SK-N-SH (cell line): ENCODE measurements around the gene EVL. TPM values are rescaled to one million over a fixed set of nuclear protein-coding genes. Genes with fewer than 3 reads are reported as not detected.

Source experiments
- CTCF ChIA-PET: fragments of 300-600, 350-600 bp; formaldehyde crosslinking; extraction: SDS; loops from one replicate; lab custom pipeline; 2021; lab: Yijun Ruan, JAX
- POLR2A ChIA-PET: fragments of 350-600 bp; sonication (Branson Sonifier 250); formaldehyde crosslinking; extraction: SDS; loops from one replicate; lab custom pipeline; 2020; ENCODE audit warnings: antibody characterized with exemption, inconsistent platforms; lab: Yijun Ruan, JAX
- DNase-seq: peaks from one replicate; pipeline ENCODE4 v3.0.0; 2012
- H2AFZ ChIP-seq: fragments of 200-600 bp; sonication (generic); 2 replicates; pipeline ENCODE4 v1.8.1; 2016; ENCODE audit warnings: antibody characterized with exemption, mild to moderate bottlenecking, low read depth
- H3F3A ChIP-seq: fragments of 200-600 bp; sonication (generic); replicated peaks from 2 replicates; pipeline ENCODE3; 2016; ENCODE audit warnings: antibody characterized with exemption, mild to moderate bottlenecking; ENCODE audit not compliant: insufficient read depth
- H3K27ac ChIP-seq, 2 experiments: fragments of 200-500 bp in 1 of 2; fragments of 200-600 bp in 1 of 2; sonication (Bioruptor generic) in 1 of 2; sonication (generic), shearing (Covaris generic) in 1 of 2; 2 replicates each; pipeline versions ENCODE4 v1.5.1 to v1.6.1; 2014 to 2016; ENCODE audit warnings: low read depth in 2 of 2, inconsistent platforms in 1 of 2, low read length in 1 of 2, mild to moderate bottlenecking in 1 of 2, mixed read lengths in 1 of 2
- H3K27me3 ChIP-seq: fragments of 200-600 bp; sonication (generic), shearing (Covaris generic); 2 replicates; pipeline ENCODE4 v1.6.1; 2016; ENCODE audit warnings: mixed run types; ENCODE audit not compliant: insufficient read depth
- H3K36me3 ChIP-seq, 2 experiments: fragments of 200-500 bp in 1 of 2; fragments of 200-600 bp in 1 of 2; sonication (Bioruptor generic) in 1 of 2; sonication (generic) in 1 of 2; replicated peaks in 1 of 2; 2 replicates each; pipeline versions ENCODE3 to v1.5.1; 2014 to 2016; ENCODE audit warnings: low read length in 1 of 2, mild to moderate bottlenecking in 1 of 2; ENCODE audit not compliant: insufficient read depth in 2 of 2, control insufficient read depth in 1 of 2
- H3K4me1 ChIP-seq, 2 experiments: fragments of 200-500 bp in 1 of 2; fragments of 200-600 bp in 1 of 2; sonication (Bioruptor generic) in 1 of 2; sonication (generic), shearing (Covaris generic) in 1 of 2; 2 replicates each; pipeline versions ENCODE4 v1.5.1 to v1.6.1; 2014 to 2016; ENCODE audit warnings: low read depth in 1 of 2, low read length in 1 of 2, mixed run types in 1 of 2; ENCODE audit not compliant: insufficient read depth in 2 of 2, control insufficient read depth in 1 of 2
- H3K4me2 ChIP-seq: fragments of 200-600 bp; sonication (generic), shearing (Covaris generic); 2 replicates; pipeline ENCODE4 v1.6.1; 2017; ENCODE audit warnings: mixed run types
- H3K4me3 ChIP-seq, 2 experiments: fragments of 200-500 bp in 1 of 2; fragments of 200-600 bp in 1 of 2; sonication (Bioruptor generic) in 1 of 2; sonication (generic), shearing (Covaris generic) in 1 of 2; 2 replicates each; pipeline versions ENCODE4 v1.5.1 to v1.8.1; 2014 to 2016; ENCODE audit warnings: low read depth in 2 of 2, inconsistent platforms in 1 of 2, low read length in 1 of 2, mild to moderate bottlenecking in 1 of 2, mixed read lengths in 1 of 2, moderate library complexity in 1 of 2
- H3K79me2 ChIP-seq: fragments of 200-600 bp; sonication (generic); 2 replicates; pipeline ENCODE4 v1.8.1; 2017; ENCODE audit warnings: mild to moderate bottlenecking; ENCODE audit not compliant: insufficient read depth
- H3K9ac ChIP-seq: fragments of 200-600 bp; sonication (generic); 2 replicates; pipeline ENCODE4 v1.6.1; 2017; ENCODE audit warnings: mixed run types
- H3K9me2 ChIP-seq: fragments of 200-600 bp; sonication (generic); 2 replicates; pipeline ENCODE4 v1.6.1; 2017; ENCODE audit warnings: mixed run types
- H3K9me3 ChIP-seq: fragments of 200-600 bp; sonication (generic); 2 replicates; pipeline ENCODE4 v1.6.1; 2017; ENCODE audit warnings: mixed run types, mild to moderate bottlenecking, moderate library complexity
- H4K20me1 ChIP-seq: fragments of 200-600 bp; sonication (generic); 2 replicates; pipeline ENCODE4 v1.6.1; 2017; ENCODE audit warnings: mild to moderate bottlenecking, mixed run types; ENCODE audit not compliant: insufficient read depth
- ELF1 ChIP-seq: IDR thresholded peaks from 2 replicates; pipeline ENCODE4 v1.4.0; 2012
- EP300 ChIP-seq, 2 experiments: IDR thresholded peaks; 2 replicates each; pipeline versions ENCODE4 v1.4.0 to v1.6.1; 2012; ENCODE audit warnings: borderline replicate concordance in 1 of 2, low read depth in 1 of 2, low read length in 1 of 2
- EZH2phosphoT487 ChIP-seq: fragments of 200-600 bp; sonication (generic); IDR thresholded peaks from 2 replicates; pipeline ENCODE4 v1.6.1; 2017; ENCODE audit warnings: low read depth, mixed run types, mild to moderate bottlenecking, antibody characterized with exemption, moderate library complexity, borderline replicate concordance
- FOXJ3 ChIP-seq: sonication (generic); formaldehyde crosslinking; IDR thresholded peaks from 2 replicates; pipeline ENCODE4 v1.5.1; 2020; ENCODE audit warnings: mild to moderate bottlenecking, missing genetic modification reagents
- MEF2A ChIP-seq: IDR thresholded peaks from 2 replicates; pipeline ENCODE4 v1.4.0; 2012; ENCODE audit warnings: low read depth, borderline replicate concordance
- MXI1 ChIP-seq: IDR thresholded peaks from 2 replicates; pipeline ENCODE4 v1.6.1; 2012; ENCODE audit warnings: mild to moderate bottlenecking, low read depth, low read length, improper control_type of control experiment
- NRF1 ChIP-seq: IDR thresholded peaks from 2 replicates; pipeline ENCODE4 v1.6.1; 2012; ENCODE audit warnings: low read depth, mild to moderate bottlenecking, low read length
- PBX3 ChIP-seq: IDR thresholded peaks from 2 replicates; pipeline ENCODE4; 2012
- RFX5 ChIP-seq: IDR thresholded peaks from 2 replicates; pipeline ENCODE4 v1.6.1; 2012; ENCODE audit warnings: mild to moderate bottlenecking, improper control_type of control experiment, low read length
- RXRA ChIP-seq: IDR thresholded peaks from 2 replicates; pipeline ENCODE4 v1.4.0; 2012; ENCODE audit warnings: low read depth, mild to moderate bottlenecking, borderline replicate concordance
- SIN3A ChIP-seq: IDR thresholded peaks from 2 replicates; pipeline ENCODE4 v1.6.1; 2012; ENCODE audit warnings: low read depth, mild to moderate bottlenecking, low read length, moderate library complexity, borderline replicate concordance
- TAF1 ChIP-seq: IDR thresholded peaks from 2 replicates; pipeline ENCODE4 v1.6.1; 2012; ENCODE audit warnings: low read depth, mild to moderate bottlenecking, low read length, moderate library complexity, borderline replicate concordance
- TCF12 ChIP-seq: IDR thresholded peaks from 2 replicates; pipeline ENCODE4 v1.4.0; 2012
- USF1 ChIP-seq: IDR thresholded peaks from 2 replicates; pipeline ENCODE4 v1.4.0; 2012; ENCODE audit warnings: low read depth, borderline replicate concordance
- ZBTB33 ChIP-seq: IDR thresholded peaks from 2 replicates; pipeline ENCODE4 v1.4.0; 2012; ENCODE audit warnings: low read depth, borderline replicate concordance
- WGBS: methylation state at CpG from one replicate; pipeline ENCODE4 v1.1.6; 2017; ENCODE audit warnings: low lambda C conversion rate; 5-methylcytosine and 5-hydroxymethylcytosine counted together
- polyA plus RNA-seq, 3 experiments: library from polyadenylated mRNA; depleted of rRNA; stranded (reverse); fragments of >200 nt; gene quantifications; 2 replicates each; pipeline ENCODE4 v1.2.3, GENCODE V29; 2012

The EVL gene
- polyA plus RNA-seq, 1 of the 3 experiments (the other 2 are of a cell fraction), result 36.5 TPM

- no peaks in the 10 kb centered on the region for H4K20me1 ChIP-seq
- H3K79me2 ChIP-seq, result no peaks in the 10 kb centered on the region
- no peak overlapping the region for H3K9ac ChIP-seq
- no peak for DNase-seq
- ChIA-PET POLR2A (no interaction called here), CTCF (interaction anchor here (1.0 to 4.2 kb wide), 2 partner anchors 10 to 74 kb away, joined by 3 to 30 read pairs; no protein-coding TSS in a partner anchor)
- H3K4me2 ChIP-seq, result no peak overlapping the region
- H3K27me3 ChIP-seq, result no peaks in the 10 kb centered on the region
- H3K9me2 ChIP-seq, result no peaks in the 10 kb centered on the region
- H3K36me3 ChIP-seq, result no peaks in the 10 kb centered on the region
- peaks cover 0 to 9% of the 10 kb centered on the region in 2 experiments; a peak in 1 of 4 replicates for H3K4me1 ChIP-seq
- WGBS, result 100% methylated on average over 1 of the region's 7 CpGs
- H2AFZ ChIP-seq, result no peak overlapping the region
- H3K9me3 ChIP-seq, result no peaks in the 10 kb centered on the region
- H3K4me3 ChIP-seq, result no peak overlapping the region
- no peak overlapping the region for H3K27ac ChIP-seq
- no peaks in the 10 kb centered on the region for H3F3A ChIP-seq
- TF ChIP-seq ZBTB33 (no peak), RFX5 (no peak), TAF1 (no peak), ELF1 (no peak), FOXJ3 (CRISPR knock-in tag) (no peak), EZH2phosphoT487 (no peak), USF1 (no peak), RXRA (no peak), TCF12 (no peak), MEF2A (no peak), EP300 (IDR thresholded peaks at IDR 0.05; ENCODE audit: borderline replicate concordance in 1 of 2, low read depth in 1 of 2, low read length in 1 of 2) (no peak), NRF1 (no peak)
Observed at GRCh38 chr14:100118396-100119011, 53.3 kb downstream of the EVL start.

GRCh38 chr14:100119251-100119650, 54.0 kb downstream of the EVL start:
- no peak for DNase-seq
- peaks cover 0 to 9% of the 10 kb centered on the region in 2 experiments; a peak in 1 of 4 replicates for H3K4me1 ChIP-seq
- TF ChIP-seq MXI1, result no peak
- TF ChIP-seq TCF12, result no peak
- TF ChIP-seq PBX3, result no peak
- TF ChIP-seq TAF1, result no peak
- no peak for TF ChIP-seq SIN3A
- H3F3A ChIP-seq, result no peaks in the 10 kb centered on the region
- H3K9ac ChIP-seq, result no peak overlapping the region
- WGBS, result 95% methylated on average over 7 of the region's 8 CpGs
- H3K79me2 ChIP-seq, result no peaks in the 10 kb centered on the region
- ChIA-PET POLR2A (interaction anchor here (0.5 kb wide), 1 partner anchor 84 kb away, joined by 3 read pairs; no protein-coding TSS in a partner anchor), CTCF (interaction anchor here (1.0 to 4.2 kb wide), 3 partner anchors 10 to 138 kb away, joined by 3 to 30 read pairs (median 3); no protein-coding TSS in a partner anchor)
- H2AFZ ChIP-seq, result no peak overlapping the region
- H3K4me2 ChIP-seq, result no peak overlapping the region
- H3K36me3 ChIP-seq, result peaks cover 0 to 3% of the 10 kb centered on the region in 2 experiments
- no peaks in the 10 kb centered on the region for H3K9me3 ChIP-seq
- no peaks in the 10 kb centered on the region for H3K27me3 ChIP-seq
- no peaks in the 10 kb centered on the region for H4K20me1 ChIP-seq
- no peaks in the 10 kb centered on the region for H3K9me2 ChIP-seq
- H3K27ac ChIP-seq, result no peak overlapping the region
- no peak overlapping the region for H3K4me3 ChIP-seq
